A673 (cell line): ENCODE measurements around the gene FUT3.
A peak's percentile ranks its signal among the peaks of the same experiment; 100 is the strongest.

Experiments used
- EZH2 ChIP-seq: fragments of 200-600 bp; sonication (generic); IDR thresholded peaks from 2 replicates; pipeline ENCODE4 v1.6.1; 2017; ENCODE audit warnings: borderline replicate concordance, low read depth, mild to moderate bottlenecking, mixed read lengths, antibody characterized with exemption, low read length; ENCODE audit not compliant: poor library complexity, severe bottlenecking
- TF ChIP-seq, protein P1 (sequence below): fragments of 300-800, 200-600 bp; sonication (generic); conservative IDR thresholded peaks from 2 replicates; pipeline ENCODE4 v1.5.1; 2017; ENCODE audit warnings: low read depth, mild to moderate bottlenecking, antibody characterized with exemption, low read length, moderate library complexity, mixed read lengths

DNA sequence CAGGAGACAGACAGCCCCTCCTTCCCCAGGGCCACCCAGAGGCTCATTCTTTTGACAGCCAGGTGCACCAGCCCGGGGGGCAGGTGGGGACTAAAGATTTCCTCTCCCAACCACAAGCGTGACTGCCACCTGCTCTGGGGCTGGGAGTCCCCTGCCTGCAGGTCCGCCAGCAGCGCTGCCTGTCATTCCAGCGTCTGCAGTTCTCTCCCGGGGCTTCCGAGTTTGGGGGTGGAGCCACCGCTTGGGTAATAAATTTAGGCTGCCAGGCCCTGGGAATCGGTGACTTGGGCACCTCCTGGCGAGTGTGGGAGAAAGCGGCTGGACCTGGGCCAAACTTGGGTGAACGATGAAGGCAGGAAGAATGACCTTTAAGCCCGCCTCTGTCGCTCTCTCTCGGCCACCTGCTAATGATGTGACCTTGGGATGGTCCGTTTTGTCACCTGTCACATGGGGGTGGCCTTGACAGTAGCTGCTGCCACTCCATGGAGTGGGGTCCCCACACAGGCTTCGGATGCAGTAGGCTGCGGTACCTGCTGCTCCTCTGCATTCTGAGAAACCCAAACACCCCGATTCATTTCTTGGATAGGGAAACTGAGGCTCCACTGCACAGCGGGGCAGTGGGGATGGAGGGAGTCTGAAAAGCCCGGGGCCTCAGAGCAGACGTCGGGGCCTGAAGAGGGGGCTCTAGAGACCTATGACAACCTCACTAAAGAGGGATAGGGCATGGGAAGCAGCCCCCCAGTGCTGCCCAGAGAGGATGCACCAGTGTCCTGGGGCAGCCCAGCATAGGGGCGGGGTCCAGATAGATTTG, 24.5 kb downstream of the FUT3 start:
- TF ChIP-seq EZH2, result no peak
- TF ChIP-seq, protein P1, sequence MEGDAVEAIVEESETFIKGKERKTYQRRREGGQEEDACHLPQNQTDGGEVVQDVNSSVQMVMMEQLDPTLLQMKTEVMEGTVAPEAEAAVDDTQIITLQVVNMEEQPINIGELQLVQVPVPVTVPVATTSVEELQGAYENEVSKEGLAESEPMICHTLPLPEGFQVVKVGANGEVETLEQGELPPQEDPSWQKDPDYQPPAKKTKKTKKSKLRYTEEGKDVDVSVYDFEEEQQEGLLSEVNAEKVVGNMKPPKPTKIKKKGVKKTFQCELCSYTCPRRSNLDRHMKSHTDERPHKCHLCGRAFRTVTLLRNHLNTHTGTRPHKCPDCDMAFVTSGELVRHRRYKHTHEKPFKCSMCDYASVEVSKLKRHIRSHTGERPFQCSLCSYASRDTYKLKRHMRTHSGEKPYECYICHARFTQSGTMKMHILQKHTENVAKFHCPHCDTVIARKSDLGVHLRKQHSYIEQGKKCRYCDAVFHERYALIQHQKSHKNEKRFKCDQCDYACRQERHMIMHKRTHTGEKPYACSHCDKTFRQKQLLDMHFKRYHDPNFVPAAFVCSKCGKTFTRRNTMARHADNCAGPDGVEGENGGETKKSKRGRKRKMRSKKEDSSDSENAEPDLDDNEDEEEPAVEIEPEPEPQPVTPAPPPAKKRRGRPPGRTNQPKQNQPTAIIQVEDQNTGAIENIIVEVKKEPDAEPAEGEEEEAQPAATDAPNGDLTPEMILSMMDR, result peak; percentile 59
